B cell (primary cell): ENCODE data around the gene GRIP1. TPM values are rescaled to one million over a fixed set of nuclear protein-coding genes. Genes with fewer than 3 reads are reported as not detected.

Experiments used
- ATAC-seq: fragments of 200-7000 bp; cut with Tn5 transposase; one replicate; pipeline ENCODE4 v1.10.0; 2021; ENCODE audit warnings: low read depth, mild to moderate bottlenecking, moderate number of reproducible peaks, moderate library complexity
- CTCF ChIA-PET: fragments of 350-600 bp; sonication (Branson Sonifier 250); formaldehyde crosslinking; loops from one replicate; lab custom pipeline; 2021; ENCODE audit warnings: antibody characterized with exemption, inconsistent platforms; lab: Charles Lee
- POLR2A ChIA-PET: fragments of 350-600 bp; sonication (Branson Sonifier 250); formaldehyde crosslinking; loops from one replicate; lab custom pipeline; 2021; ENCODE audit warnings: antibody characterized with exemption; lab: Charles Lee
- DNase-seq: peaks from one replicate; pipeline ENCODE4 v3.0.0; 2013
- H2AFZ ChIP-seq: 2 replicates; pipeline ENCODE4 v1.6.1; 2012; ENCODE audit warnings: mild to moderate bottlenecking, low read depth, low read length; ENCODE audit not compliant: insufficient read depth, poor library complexity, severe bottlenecking
- H3K27ac ChIP-seq, 2 donors: 1 replicate in 1 of 2; 2 replicates in 1 of 2; pipeline ENCODE4 v1.5.1; 2012 to 2013; ENCODE audit warnings: low read length in 2 of 2, mild to moderate bottlenecking in 2 of 2, moderate library complexity in 1 of 2
- H3K27me3 ChIP-seq, 4 experiments: fragments of 200-600 bp in 1 of 4; sonication (generic) in 1 of 4; replicated peaks in 1 of 4; 1 replicate in 2 of 4; 2 replicates in 2 of 4; pipeline versions ENCODE4 v1.6.1 to v1.7.0; 2013 to 2016; ENCODE audit warnings: low read length in 3 of 4, mild to moderate bottlenecking in 2 of 4, mixed read lengths in 1 of 4, moderate library complexity in 1 of 4; ENCODE audit not compliant: insufficient read depth in 4 of 4, control insufficient read depth in 3 of 4; ENCODE audit errors: control extremely low read depth in 1 of 4
- H3K36me3 ChIP-seq, 2 experiments: replicated peaks in 1 of 2; 1 replicate in 1 of 2; 2 replicates in 1 of 2; pipeline versions ENCODE4 v1.6.1 to v1.7.1; 2013; ENCODE audit warnings: low read length in 1 of 2; ENCODE audit not compliant: insufficient read depth in 2 of 2, control insufficient read depth in 1 of 2; ENCODE audit errors: control extremely low read depth in 1 of 2, extremely low read depth in 1 of 2
- H3K4me1 ChIP-seq, 2 donors: fragments of 200-600 bp in 1 of 2; sonication (generic) in 1 of 2; 1 replicate in 1 of 2; 2 replicates in 1 of 2; pipeline versions ENCODE4 v1.5.1 to v1.6.1; 2013 to 2017; ENCODE audit warnings: low read length in 2 of 2; ENCODE audit not compliant: control insufficient read depth in 2 of 2, insufficient read depth in 2 of 2
- H3K4me2 ChIP-seq: replicated peaks from 2 replicates; pipeline ENCODE3; 2012; ENCODE audit warnings: mild to moderate bottlenecking, low read depth, low read length; ENCODE audit not compliant: poor library complexity, severe bottlenecking
- H3K4me3 ChIP-seq, 5 experiments: fragments of 200-600 bp in 1 of 5; sonication (generic) in 1 of 5; 1 replicate in 3 of 5; 2 replicates in 2 of 5; pipeline versions ENCODE4 v1.5.1 to v1.7.0; 2011 to 2016; ENCODE audit warnings: low read length in 4 of 5, mild to moderate bottlenecking in 4 of 5, low read depth in 2 of 5, control low read depth in 1 of 5, moderate library complexity in 1 of 5; ENCODE audit not compliant: insufficient read depth in 1 of 5; ENCODE audit errors: control extremely low read depth in 1 of 5, extremely low read depth in 1 of 5
- H3K79me2 ChIP-seq: fragments of 200-600 bp; sonication (generic); one replicate; pipeline ENCODE4 v1.6.0; 2016; ENCODE audit warnings: low read length; ENCODE audit not compliant: control insufficient read depth, insufficient read depth
- H3K9ac ChIP-seq: fragments of 200-600 bp; sonication (generic); 2 replicates; pipeline ENCODE4 v1.6.1; 2017; ENCODE audit warnings: mild to moderate bottlenecking, low read length, moderate library complexity
- H3K9me3 ChIP-seq, 3 donors: one replicate each; pipeline versions ENCODE4 v1.6.1 to v1.7.1; 2013; ENCODE audit warnings: low read length in 2 of 3; ENCODE audit not compliant: control insufficient read depth in 2 of 3, insufficient read depth in 1 of 3; ENCODE audit errors: control extremely low read depth in 1 of 3
- H4K20me1 ChIP-seq: 2 replicates; pipeline ENCODE4 v1.6.0; 2012; ENCODE audit warnings: mild to moderate bottlenecking, low read length; ENCODE audit not compliant: insufficient read depth, control insufficient read depth, poor library complexity, severe bottlenecking
- H3K27ac Mint-ChIP-seq: one replicate; pipeline ENCODE4 v1.8.0; 2021; ENCODE audit warnings: mixed read lengths
- H3K27me3 Mint-ChIP-seq: one replicate; pipeline ENCODE4 v1.8.0; 2021; ENCODE audit warnings: mixed read lengths
- H3K4me1 Mint-ChIP-seq: one replicate; pipeline ENCODE4 v1.8.0; 2021; ENCODE audit warnings: mixed read lengths
- H3K4me3 Mint-ChIP-seq: one replicate; pipeline ENCODE4 v1.8.0; 2021; ENCODE audit warnings: mixed read lengths
- H3K9me3 Mint-ChIP-seq: one replicate; pipeline ENCODE4 v1.8.0; 2022; ENCODE audit warnings: mixed read lengths; ENCODE audit not compliant: insufficient read depth
- CTCF ChIP-seq: fragments of 200-600 bp; IDR thresholded peaks from one replicate; pipeline ENCODE4 v1.8.0; 2022; ENCODE audit warnings: antibody characterized with exemption, mild to moderate bottlenecking
- EZH2 ChIP-seq: IDR thresholded peaks from 2 replicates; pipeline ENCODE4 v1.6.1; 2012; ENCODE audit warnings: borderline replicate concordance, low read depth, mild to moderate bottlenecking, moderate library complexity, low read length; ENCODE audit not compliant: insufficient read depth, poor library complexity, severe bottlenecking
- WGBS: methylation state at CpG from one replicate; pipeline ENCODE4 v1.1.5; 2013; ENCODE audit warnings: missing lambda C conversion rate; ENCODE audit not compliant: insufficient coverage; 5-methylcytosine and 5-hydroxymethylcytosine counted together
- intact Hi-C: fragments of 100-400 bp; cut with micrococcal nuclease; formaldehyde crosslinking; loops from one replicate; pipeline ENCODE4 v1.10.0; 2022
- polyA plus RNA-seq: library from polyadenylated mRNA; depleted of rRNA; stranded (reverse); fragments of >200 nt; gene quantifications from 2 replicates; pipeline ENCODE4 v1.2.3, GENCODE V29; 2012
- total RNA-seq, 2 donors: library from RNA; stranded (reverse); fragments of 120-200 nt in 1 of 2; gene quantifications; 1 replicate in 1 of 2; 2 replicates in 1 of 2; pipeline versions ENCODE4 v1.2.3 to v1.2.4, GENCODE V29; 2013 to 2022

GRIP1 gene
- total and polyA plus RNA-seq, 2 donors (not counting 1 experiment from before 2014, with no cell fraction given), result 0.22 TPM; not detected in 1

DNA sequence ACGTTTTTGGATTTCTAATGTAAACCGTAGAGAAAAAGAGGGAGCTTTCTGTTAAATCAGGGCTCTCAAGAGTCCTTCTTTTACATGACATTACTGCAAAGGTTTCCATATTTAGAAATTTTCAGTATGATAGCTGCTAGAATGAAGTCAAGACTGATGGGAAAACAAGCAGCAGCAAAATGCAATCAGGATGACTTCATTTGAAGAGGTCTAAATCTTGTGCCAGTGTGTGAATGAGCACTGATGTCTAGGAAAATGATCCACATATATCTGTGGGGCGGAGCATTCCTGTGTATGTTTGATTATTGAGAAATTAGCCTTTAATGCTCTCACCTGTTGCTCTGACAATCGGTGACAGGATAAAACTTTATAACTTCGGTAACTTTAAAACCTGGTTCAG lies 73.6 kb downstream of the GRIP1 start:
- H3K36me3 ChIP-seq, result no peaks in the 10 kb centered on the region
- TF ChIP-seq EZH2, result no peak
- TF ChIP-seq CTCF, result no peak
- CTCF ChIA-PET, result no interaction called here
- 100% methylated on average over 1 of the region's 5 CpGs for WGBS
- no peak overlapping the region for H3K27ac ChIP-seq
- no peak overlapping the region for H3K4me2 ChIP-seq
- Mint-ChIP-seq H3K4me3 (no peak overlapping the region), H3K4me1 (peaks cover 3% of the 10 kb centered on the region), H3K27me3 (no peaks in the 10 kb centered on the region), H3K27ac (no peak overlapping the region), H3K9me3 (no peaks in the 10 kb centered on the region)
- H3K9me3 ChIP-seq, result no peaks in the 10 kb centered on the region
- no peak overlapping the region for H2AFZ ChIP-seq
- H4K20me1 ChIP-seq, result no peaks in the 10 kb centered on the region
- H3K9ac ChIP-seq, result no peak overlapping the region
- intact Hi-C loops, result no loop called here
- no peaks in the 10 kb centered on the region for H3K79me2 ChIP-seq
- DNase-seq (no peak), ATAC-seq (no peak)
- no peak overlapping the region for H3K4me3 ChIP-seq
- POLR2A ChIA-PET, result no interaction called here
- no peaks in the 10 kb centered on the region for H3K27me3 ChIP-seq
- no peaks in the 10 kb centered on the region for H3K4me1 ChIP-seq

DNA sequence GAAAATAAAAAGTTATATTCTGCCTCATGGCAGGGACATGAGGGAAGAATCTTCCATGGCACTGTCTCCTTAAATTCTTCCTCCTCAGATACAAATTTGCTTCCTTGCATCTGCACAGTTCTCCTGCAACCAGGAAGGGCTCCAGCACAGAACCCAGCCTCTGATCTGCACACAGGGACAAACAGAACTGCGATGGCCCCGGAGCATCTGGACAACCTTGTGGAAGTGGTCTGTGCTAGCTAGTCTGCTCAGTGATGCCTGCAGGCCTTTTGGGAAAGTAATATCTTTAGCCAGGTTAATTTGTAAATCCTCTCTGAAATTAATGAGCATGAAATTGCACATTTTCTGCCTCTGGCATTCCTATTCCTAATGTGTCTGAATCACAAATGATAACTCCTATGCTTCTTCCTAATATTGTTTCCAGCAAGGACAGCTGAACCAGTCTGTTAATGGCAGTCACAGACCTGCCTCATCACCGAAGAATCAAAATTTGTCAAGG lies 74.8 kb downstream of the GRIP1 start:
- CTCF ChIA-PET, result no interaction called here
- Histone ChIP-seq H3K9me3 (no peaks in the 10 kb centered on the region), H3K36me3 (no peaks in the 10 kb centered on the region), H3K9ac (no peak overlapping the region), H3K79me2 (no peaks in the 10 kb centered on the region), H3K27me3 (no peaks in the 10 kb centered on the region), H3K4me1 (no peaks in the 10 kb centered on the region), H3K27ac (no peak overlapping the region), H3K4me2 (no peak overlapping the region), H3K4me3 (no peak overlapping the region), H2AFZ (no peak overlapping the region), H4K20me1 (no peaks in the 10 kb centered on the region)
- no peaks in the 10 kb centered on the region for H3K9me3 Mint-ChIP-seq
- TF ChIP-seq EZH2 (no peak), CTCF (no peak)
- H3K27me3 Mint-ChIP-seq, result no peaks in the 10 kb centered on the region
- 100% methylated on average over 3 of the region's 3 CpGs for WGBS
- no peak overlapping the region for H3K27ac Mint-ChIP-seq
- ATAC-seq (no peak), DNase-seq (no peak)
- H3K4me3 Mint-ChIP-seq, result no peak overlapping the region
- H3K4me1 Mint-ChIP-seq, result peaks cover 10% of the 10 kb centered on the region
- intact Hi-C loops, result no loop called here
- POLR2A ChIA-PET, result no interaction called here
